Osteoblast (primary cell): ENCODE data around the gene NR1H3. TPM values are rescaled to one million over a fixed set of nuclear protein-coding genes. Genes with fewer than 3 reads are reported as not detected.
"Not testable (repeated sequence)": the region's sequence is repeated elsewhere in the genome, so short reads cannot be mapped to it uniquely, and the experiment has no call there.

Experiments used
- DNase-seq: peaks from one replicate; pipeline ENCODE4 v3.0.0; 2011; ENCODE audit warnings: low spot score, mixed read lengths; ENCODE audit not compliant: insufficient read length; ENCODE audit errors: missing footprints
- H2AFZ ChIP-seq: 2 replicates; pipeline ENCODE4 v1.6.0; 2011; ENCODE audit warnings: mild to moderate bottlenecking, low read length
- H3K27ac ChIP-seq: 2 replicates; pipeline ENCODE4 v1.5.1; 2011; ENCODE audit warnings: mild to moderate bottlenecking, low read depth, low read length, moderate library complexity
- H3K27me3 ChIP-seq: 2 replicates; pipeline ENCODE4 v1.6.0; 2012; ENCODE audit warnings: mild to moderate bottlenecking, control low read depth, inconsistent platforms, low read length, moderate library complexity; ENCODE audit not compliant: insufficient read depth
- H3K36me3 ChIP-seq: 2 replicates; pipeline ENCODE4 v1.5.1; 2011; ENCODE audit warnings: mild to moderate bottlenecking, low read length, control low read depth, moderate library complexity; ENCODE audit not compliant: insufficient read depth
- H3K4me1 ChIP-seq: 2 replicates; pipeline ENCODE4 v1.5.1; 2011; ENCODE audit warnings: mild to moderate bottlenecking, low read length, control low read depth, moderate library complexity; ENCODE audit not compliant: insufficient read depth
- H3K4me2 ChIP-seq: 2 replicates; pipeline ENCODE4 v1.6.0; 2011; ENCODE audit warnings: mild to moderate bottlenecking, low read length; ENCODE audit not compliant: insufficient read depth
- H3K4me3 ChIP-seq: fragments of 200-600 bp; sonication (generic); 3 replicates; pipeline ENCODE4 v1.5.1; 2012; ENCODE audit warnings: mild to moderate bottlenecking, low read length, inconsistent platforms; ENCODE audit not compliant: insufficient read depth
- H3K79me2 ChIP-seq: 2 replicates; pipeline ENCODE4 v1.6.0; 2012; ENCODE audit warnings: mild to moderate bottlenecking, low read length, control low read depth, inconsistent platforms; ENCODE audit not compliant: insufficient read depth
- H3K9me3 ChIP-seq: 2 replicates; pipeline ENCODE4 v1.5.1; 2011; ENCODE audit warnings: low read depth, low read length, control low read depth
- H4K20me1 ChIP-seq: 2 replicates; pipeline ENCODE4 v1.6.0; 2012; ENCODE audit warnings: mild to moderate bottlenecking, low read length, control low read depth; ENCODE audit not compliant: insufficient read depth
- CTCF ChIP-seq: IDR thresholded peaks from 2 replicates; pipeline ENCODE4 v1.5.1; 2011; ENCODE audit warnings: mild to moderate bottlenecking, low read depth, low read length, moderate library complexity; ENCODE audit errors: extremely low read depth
- total RNA-seq: library from RNA; depleted of rRNA; stranded (reverse); fragments of >200 nt; gene quantifications from 2 replicates; pipeline ENCODE4 v1.2.3, GENCODE V29; 2012

The NR1H3 gene
- total RNA-seq, 1 donor: 18.5 TPM

GRCh38 chr11:47305734-47306483 lies 48.1 kb downstream of the NR1H3 start:
- Histone ChIP-seq H3K27me3 (no peaks in the 10 kb centered on the region), H3K79me2 (peaks cover 5% of the 10 kb centered on the region), H3K9me3 (no peaks in the 10 kb centered on the region), H3K4me1 (peaks cover 12% of the 10 kb centered on the region), H4K20me1 (peaks cover 17% of the 10 kb centered on the region), H3K36me3 (peaks cover 36% of the 10 kb centered on the region), H2AFZ (no peak overlapping the region), H3K4me2 (no peak overlapping the region), H3K4me3 (no peak overlapping the region), H3K27ac (no peak overlapping the region)
- peak; percentile 8 for DNase-seq
- TF ChIP-seq CTCF: no peak

- Histone ChIP-seq H3K27ac (no peak overlapping the region), H3K4me2 (no peak overlapping the region), H3K4me3 (no peak overlapping the region), H3K27me3 (no peaks in the 10 kb centered on the region), H3K9me3 (no peaks in the 10 kb centered on the region), H2AFZ (no peak overlapping the region), H3K4me1 (peaks cover 12% of the 10 kb centered on the region), H4K20me1 (peaks cover 20% of the 10 kb centered on the region), H3K79me2 (peaks cover 5% of the 10 kb centered on the region), H3K36me3 (peaks cover 41% of the 10 kb centered on the region)
- TF ChIP-seq CTCF: no peak
- peak; percentile 37 for DNase-seq
Measured at GRCh38 chr11:47306484-47306844, 48.7 kb downstream of the NR1H3 start.

GRCh38 chr11:47308050-47308823 lies 50.4 kb downstream of the NR1H3 start:
- Histone ChIP-seq H2AFZ (no peak overlapping the region), H3K79me2 (peaks cover 5% of the 10 kb centered on the region), H3K4me1 (peaks cover 12% of the 10 kb centered on the region), H3K4me2 (no peak overlapping the region), H3K4me3 (no peak overlapping the region), H3K27me3 (no peaks in the 10 kb centered on the region), H4K20me1 (peaks cover 20% of the 10 kb centered on the region), H3K36me3 (peaks cover 39% of the 10 kb centered on the region), H3K9me3 (no peaks in the 10 kb centered on the region), H3K27ac (no peak overlapping the region)
- DNase-seq: no peak
- no peak for TF ChIP-seq CTCF

- Histone ChIP-seq H3K4me2 (no peak overlapping the region), H3K9me3 (no peaks in the 10 kb centered on the region), H2AFZ (no peak overlapping the region), H3K27me3 (no peaks in the 10 kb centered on the region), H3K27ac (no peak overlapping the region), H3K4me1 (no peaks in the 10 kb centered on the region), H3K79me2 (no peaks in the 10 kb centered on the region), H4K20me1 (peaks cover 2% of the 10 kb centered on the region), H3K4me3 (no peak overlapping the region), H3K36me3 (peaks cover 16% of the 10 kb centered on the region)
- peak; percentile 74 for DNase-seq
- no peak for TF ChIP-seq CTCF
Measured at GRCh38 chr11:47314992-47315391, 57.2 kb downstream of the NR1H3 start.

- not testable (repeated sequence) for H3K4me1 ChIP-seq, H2AFZ ChIP-seq, H3K4me3 ChIP-seq, H3K27me3 ChIP-seq, H4K20me1 ChIP-seq, H3K27ac ChIP-seq, H3K9me3 ChIP-seq, H3K79me2 ChIP-seq, DNase-seq, H3K4me2 ChIP-seq
- peaks cover 10% of the 10 kb centered on the region for H3K36me3 ChIP-seq
Measured at GRCh38 chr11:47316501-47316900, 58.7 kb downstream of the NR1H3 start.
